NT2/D1 (cell line): Measurements from ENCODE around the gene DLK2.
"Not testable (repeated sequence)": the region's sequence is repeated elsewhere in the genome, so short reads cannot be mapped to it uniquely, and the experiment has no call there.

Experiments
- DNase-seq: peaks from one replicate; pipeline ENCODE4 v3.0.0-alpha.2; 2011; ENCODE audit warnings: low read depth, low spot score
- H3K27me3 ChIP-seq: 2 replicates; pipeline ENCODE4 v1.6.0; 2011; ENCODE audit warnings: mild to moderate bottlenecking; ENCODE audit not compliant: insufficient read length, insufficient read depth
- H3K36me3 ChIP-seq: 2 replicates; pipeline ENCODE4 v1.6.1; 2011; ENCODE audit warnings: mild to moderate bottlenecking, low read length, mixed read lengths; ENCODE audit not compliant: insufficient read depth, insufficient read length
- H3K4me1 ChIP-seq: 2 replicates; pipeline ENCODE4 v1.5.1; 2011; ENCODE audit not compliant: insufficient read depth, insufficient read length
- H3K4me3 ChIP-seq: 2 replicates; pipeline ENCODE4 v1.5.1; 2011; ENCODE audit warnings: low read depth; ENCODE audit not compliant: insufficient read length
- H3K9ac ChIP-seq: 2 replicates; pipeline ENCODE4 v1.6.0; 2011; ENCODE audit warnings: low read depth; ENCODE audit not compliant: insufficient read length
- H3K9me3 ChIP-seq: 2 replicates; pipeline ENCODE4 v1.5.1; 2011; ENCODE audit warnings: mild to moderate bottlenecking, low read length; ENCODE audit not compliant: insufficient read depth
- SUZ12 ChIP-seq: IDR thresholded peaks from 2 replicates; pipeline ENCODE4 v1.6.1; 2011; ENCODE audit not compliant: insufficient read length, insufficient read depth; ENCODE audit errors: extremely low read depth
- YY1 ChIP-seq: IDR thresholded peaks from 2 replicates; pipeline ENCODE4 v1.6.1; 2011; ENCODE audit not compliant: insufficient read length, insufficient read depth
- ZNF274 ChIP-seq: IDR thresholded peaks from 2 replicates; pipeline ENCODE4 v1.6.1; 2011; ENCODE audit warnings: mild to moderate bottlenecking, low read depth, low read length

DLK2 gene

DNA sequence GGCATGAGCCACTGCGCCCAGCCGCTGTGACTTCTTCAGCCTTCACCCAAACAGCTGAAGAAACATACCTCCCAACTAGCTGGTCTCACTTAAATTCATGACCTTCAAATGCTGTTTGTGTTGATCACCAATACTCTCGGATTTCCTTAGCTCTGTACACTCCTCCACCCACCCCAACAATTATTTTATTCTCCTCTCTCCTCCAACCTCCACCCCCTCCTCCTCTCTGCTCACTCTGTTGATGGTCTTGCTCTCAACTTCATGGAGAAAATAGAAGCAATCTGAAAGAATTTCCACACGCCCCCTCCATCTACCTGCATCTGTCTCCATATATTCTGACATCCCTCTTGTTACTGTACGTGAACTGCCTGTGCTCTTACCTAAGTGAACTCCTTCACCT, 6.6 kb upstream of the DLK2 start:
- H3K4me1 ChIP-seq, result no peaks in the 10 kb centered on the region
- H3K27me3 ChIP-seq, result peaks cover 2% of the 10 kb centered on the region
- TF ChIP-seq YY1 (no peak), SUZ12 (no peak), ZNF274 (no peak)
- no peak overlapping the region for H3K9ac ChIP-seq
- H3K4me3 ChIP-seq, result no peak overlapping the region
- DNase-seq, result no peak
- peaks cover 4% of the 10 kb centered on the region for H3K9me3 ChIP-seq
- no peaks in the 10 kb centered on the region for H3K36me3 ChIP-seq

DNA sequence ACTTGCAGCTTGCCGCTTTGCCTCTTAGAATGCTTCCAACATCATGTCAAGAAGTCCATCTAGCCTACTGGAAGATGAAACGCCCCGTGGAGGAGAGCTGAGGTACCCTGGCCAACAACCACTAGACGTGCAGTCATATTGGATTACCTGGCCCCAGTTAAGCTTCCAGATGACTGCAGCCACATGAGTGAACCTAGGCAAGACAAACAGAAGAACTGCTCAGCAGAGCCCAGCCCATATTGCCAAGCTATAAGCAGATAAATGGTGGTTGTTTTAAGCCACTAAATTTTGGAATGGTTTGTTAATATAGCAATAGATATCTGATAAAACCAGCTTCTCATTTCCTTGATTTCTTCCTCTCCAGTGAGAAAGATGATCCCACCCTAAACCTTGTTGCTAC, 4.7 kb upstream of the DLK2 start:
- peaks cover 9% of the 10 kb centered on the region for H3K9me3 ChIP-seq
- no peaks in the 10 kb centered on the region for H3K36me3 ChIP-seq
- no peak overlapping the region for H3K4me3 ChIP-seq
- peaks cover 13% of the 10 kb centered on the region for H3K27me3 ChIP-seq
- no peak for TF ChIP-seq YY1
- TF ChIP-seq SUZ12, result no peak
- TF ChIP-seq ZNF274, result no peak
- no peaks in the 10 kb centered on the region for H3K4me1 ChIP-seq
- no peak for DNase-seq
- H3K9ac ChIP-seq, result no peak overlapping the region

DNA sequence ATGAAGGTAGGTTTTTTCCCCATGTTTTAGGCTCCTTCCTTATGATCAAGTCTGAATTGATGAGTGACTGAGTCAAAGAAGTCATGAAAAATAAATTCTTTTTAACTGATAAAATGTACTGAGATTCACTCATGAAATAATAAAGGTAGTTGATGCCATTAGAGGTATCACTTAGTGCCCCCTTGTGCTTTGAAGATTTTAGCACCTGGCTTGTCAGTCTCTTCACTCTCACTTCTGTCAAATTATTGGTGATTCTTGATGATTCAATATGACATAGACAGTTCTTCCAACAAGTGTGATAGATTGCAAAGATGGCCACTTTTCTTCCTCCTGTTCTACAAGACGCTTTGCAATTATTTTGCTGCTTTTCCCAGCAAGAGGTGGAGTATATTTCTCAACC, 4.2 kb upstream of the DLK2 start:
- no peak for TF ChIP-seq ZNF274
- no peak for TF ChIP-seq SUZ12
- no peak for TF ChIP-seq YY1
- Histone ChIP-seq H3K27me3 (peaks cover 13% of the 10 kb centered on the region), H3K9ac (no peak overlapping the region), H3K4me1 (no peaks in the 10 kb centered on the region), H3K9me3 (peaks cover 9% of the 10 kb centered on the region), H3K4me3 (no peak overlapping the region), H3K36me3 (no peaks in the 10 kb centered on the region)
- no peak for DNase-seq

DNA sequence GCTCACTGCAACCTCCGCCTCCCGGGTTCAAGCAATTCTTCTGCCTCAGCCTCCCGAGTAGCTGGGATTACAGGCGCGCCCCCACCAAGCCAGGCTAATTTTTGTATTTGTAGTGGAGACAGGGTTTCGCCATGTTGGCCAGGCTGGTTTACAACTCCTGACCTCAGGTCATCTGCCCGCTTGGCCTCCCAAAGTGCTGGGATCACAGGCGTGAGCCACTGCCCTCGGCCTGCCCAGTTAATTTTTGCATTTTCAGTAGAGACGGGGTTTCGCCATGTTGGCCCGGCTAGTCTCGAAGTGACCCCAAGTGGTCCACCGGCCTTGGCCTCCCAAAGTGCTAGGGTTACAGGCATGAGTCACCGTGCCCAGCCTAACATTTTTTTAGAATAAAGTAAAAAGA, 2.8 kb upstream of the DLK2 start:
- not testable (repeated sequence) for H3K9me3 ChIP-seq, H3K9ac ChIP-seq, DNase-seq, H3K4me3 ChIP-seq, H3K4me1 ChIP-seq, H3K36me3 ChIP-seq
- H3K27me3 ChIP-seq, result peaks cover 13% of the 10 kb centered on the region

DNA sequence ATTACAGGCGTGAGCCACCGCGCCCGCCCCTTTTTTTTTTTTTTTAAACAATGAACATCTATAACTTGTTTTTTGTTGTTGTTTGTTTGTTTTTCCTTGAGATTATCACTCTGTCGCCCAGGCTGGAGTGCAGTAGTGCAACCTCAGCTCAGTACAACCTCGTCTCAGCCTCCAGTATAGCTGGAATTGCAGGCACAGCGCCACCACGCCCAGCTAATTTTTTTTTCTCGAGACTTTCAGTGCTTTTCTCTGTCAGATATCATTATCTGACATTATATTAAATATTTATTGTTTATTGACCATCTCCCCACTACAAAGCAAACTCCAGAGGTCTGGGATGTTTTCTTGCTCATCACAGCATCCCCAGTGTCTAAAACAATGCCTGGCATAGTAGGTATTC, 2.3 kb upstream of the DLK2 start:
- Histone ChIP-seq H3K9ac (no peak overlapping the region), H3K4me1 (no peaks in the 10 kb centered on the region), H3K4me3 (no peak overlapping the region), H3K36me3 (peaks cover 9% of the 10 kb centered on the region), H3K9me3 (peaks cover 9% of the 10 kb centered on the region), H3K27me3 (peaks cover 13% of the 10 kb centered on the region)
- TF ChIP-seq ZNF274, result no peak
- no peak for TF ChIP-seq SUZ12
- no peak for TF ChIP-seq YY1
- no peak for DNase-seq

DNA sequence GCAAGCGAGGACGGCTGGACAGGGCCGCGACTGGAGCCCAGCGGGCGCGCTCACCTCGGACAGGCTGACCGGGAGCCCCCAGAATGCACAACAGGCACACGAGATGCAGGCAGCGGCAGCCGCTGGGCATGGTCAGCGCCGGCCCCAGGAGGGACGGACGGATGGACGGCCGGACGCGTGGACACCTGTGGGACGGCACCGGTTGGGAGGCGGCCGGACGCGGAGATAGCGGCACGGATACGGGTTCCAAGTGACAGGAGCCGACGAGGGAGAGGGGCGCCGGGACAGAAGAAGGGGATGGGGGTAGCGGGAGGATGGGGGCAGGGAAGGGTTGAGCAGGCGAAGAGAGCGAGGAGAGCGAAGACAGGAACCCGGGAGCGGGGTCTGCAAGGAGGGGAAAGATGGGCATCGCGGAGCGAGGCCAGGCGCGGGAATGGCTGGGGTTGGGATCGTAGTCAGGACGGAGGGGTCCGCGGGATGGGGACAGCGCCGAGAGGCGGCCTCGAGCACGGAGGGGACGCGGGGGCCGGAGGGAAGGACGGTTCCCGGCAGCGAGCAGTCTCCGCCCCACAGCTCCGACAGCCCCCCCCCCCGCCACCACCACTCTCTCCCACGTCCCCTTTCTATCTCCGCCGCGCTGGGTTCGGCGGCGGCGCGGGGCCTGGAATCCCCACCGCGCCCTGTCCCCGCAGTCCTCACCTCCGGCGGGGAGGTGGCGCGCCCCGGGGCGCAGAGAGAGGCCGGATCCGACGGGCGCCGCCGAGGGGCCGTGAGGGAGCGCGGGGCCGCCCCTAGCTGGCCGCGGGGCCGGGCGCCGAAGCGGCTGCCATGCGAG, 435 bp downstream of the DLK2 start:
- peaks cover 13% of the 10 kb centered on the region for H3K27me3 ChIP-seq
- peak overlapping the region; percentile 79 for H3K9ac ChIP-seq
- no peaks in the 10 kb centered on the region for H3K4me1 ChIP-seq
- H3K4me3 ChIP-seq, result peak overlapping the region; percentile 42
- no peak for DNase-seq
- H3K9me3 ChIP-seq, result peaks cover 9% of the 10 kb centered on the region
- H3K36me3 ChIP-seq, result peaks cover 27% of the 10 kb centered on the region
- TF ChIP-seq YY1 (no peak), ZNF274 (no peak)

DNA sequence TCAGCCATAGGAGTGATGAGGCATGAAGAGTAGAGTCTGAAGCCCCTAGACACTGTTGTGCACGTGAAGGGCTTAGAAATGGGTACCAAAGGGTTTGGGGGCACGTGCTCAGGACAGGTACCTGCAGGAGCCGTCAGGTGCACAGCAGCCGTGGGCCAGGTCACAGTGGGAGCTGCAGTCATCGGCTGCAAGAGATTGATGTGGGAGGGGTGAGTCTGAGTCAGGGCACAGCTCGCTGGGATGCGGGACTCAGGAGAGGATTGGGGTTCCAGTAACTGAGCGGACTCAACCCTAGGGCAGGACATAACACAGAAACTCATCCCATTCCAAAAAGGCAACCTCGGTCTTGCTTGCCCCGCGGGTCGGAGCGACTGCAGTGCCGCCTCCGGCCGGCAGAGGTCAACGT, 1.1 kb downstream of the DLK2 start:
- Histone ChIP-seq H3K27me3 (peaks cover 13% of the 10 kb centered on the region), H3K4me1 (no peaks in the 10 kb centered on the region), H3K9ac (peak overlapping the region; percentile 79), H3K36me3 (peaks cover 33% of the 10 kb centered on the region), H3K9me3 (peaks cover 9% of the 10 kb centered on the region), H3K4me3 (peak overlapping the region; percentile 42)
- TF ChIP-seq YY1, result no peak
- no peak for TF ChIP-seq ZNF274
- DNase-seq, result peak; percentile 71

DNA sequence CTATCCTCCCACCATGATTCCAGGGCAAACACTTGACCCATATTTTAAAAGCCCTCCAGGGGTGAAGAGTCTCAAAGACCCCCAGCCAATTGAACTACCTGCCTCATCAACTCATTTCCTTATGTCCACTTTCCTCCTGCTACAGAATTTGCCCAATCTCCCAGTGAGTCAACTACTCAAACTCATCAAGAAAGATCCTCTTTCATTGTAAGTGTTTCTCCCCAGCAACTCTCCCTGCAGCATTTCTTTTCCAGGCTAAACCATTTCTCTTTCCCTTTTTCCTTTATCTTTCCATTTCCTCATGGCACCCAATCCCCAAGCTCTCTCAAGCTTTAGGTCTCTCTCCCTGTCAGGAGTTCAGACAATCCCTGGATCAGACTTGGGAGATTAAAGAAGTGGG, 1.5 kb downstream of the DLK2 start:
- DNase-seq, result no peak
- peaks cover 37% of the 10 kb centered on the region for H3K36me3 ChIP-seq
- H3K27me3 ChIP-seq, result peaks cover 13% of the 10 kb centered on the region
- no peak overlapping the region for H3K4me3 ChIP-seq
- no peak overlapping the region for H3K9ac ChIP-seq
- TF ChIP-seq SUZ12 (no peak), YY1 (no peak), ZNF274 (no peak)
- H3K4me1 ChIP-seq, result no peaks in the 10 kb centered on the region
- H3K9me3 ChIP-seq, result peaks cover 9% of the 10 kb centered on the region
